T-cell (primary cell): ENCODE measurements around the gene KIAA1671. TPM values are rescaled to one million over a fixed set of nuclear protein-coding genes. Genes with fewer than 3 reads are reported as not detected.

Experiments
- ATAC-seq, 4 experiments: fragments of 200-7000 bp in 3 of 4; fragments of 150-1000 bp in 1 of 4; cut with Tn5 transposase; replicated peaks in 1 of 4; 1 replicate in 3 of 4; 2 replicates in 1 of 4; pipeline ENCODE4 v1.10.0; 2021; ENCODE audit warnings: moderate library complexity in 3 of 4, mild to moderate bottlenecking in 2 of 4, moderate number of reproducible peaks in 1 of 4
- CTCF ChIA-PET, 2 donors: fragments of 300-600 bp; sonication (Branson Sonifier 250); formaldehyde crosslinking; loops; one replicate each; lab custom pipeline; 2022; ENCODE audit warnings: antibody characterized with exemption in 2 of 2; lab: Charles Lee
- POLR2A ChIA-PET, 2 donors: fragments of 300-600 bp; sonication (Branson Sonifier 250); formaldehyde crosslinking; loops; one replicate each; lab custom pipeline; 2022; ENCODE audit warnings: antibody characterized with exemption in 2 of 2; lab: Charles Lee
- DNase-seq, 35 experiments: peaks; one replicate each; pipeline versions ENCODE4 v3.0.0 to v3.0.0-alpha.2; 2013 to 2023
- H3K27ac ChIP-seq: one replicate; pipeline ENCODE4 v1.5.1; 2013; ENCODE audit warnings: low read length
- H3K27me3 ChIP-seq, 2 experiments: replicated peaks in 1 of 2; 1 replicate in 1 of 2; 2 replicates in 1 of 2; pipeline versions ENCODE4 v1.6.1 to v1.7.0; 2013; ENCODE audit warnings: low read length in 1 of 2, mixed read lengths in 1 of 2; ENCODE audit not compliant: control insufficient read depth in 2 of 2, insufficient read depth in 2 of 2; ENCODE audit errors: extremely low read depth in 1 of 2
- H3K36me3 ChIP-seq, 2 donors: 1 replicate in 1 of 2; 2 replicates in 1 of 2; pipeline versions ENCODE4 v1.6.1 to v1.7.0; 2013; ENCODE audit warnings: low read length in 1 of 2; ENCODE audit not compliant: control insufficient read depth in 2 of 2, insufficient read depth in 1 of 2; ENCODE audit errors: extremely low read depth in 1 of 2
- H3K4me1 ChIP-seq, 2 experiments: 1 replicate in 1 of 2; 2 replicates in 1 of 2; pipeline versions ENCODE4 v1.6.1 to v1.7.0; 2013; ENCODE audit warnings: low read length in 2 of 2, mixed read lengths in 1 of 2; ENCODE audit not compliant: insufficient read depth in 2 of 2, control insufficient read depth in 1 of 2; ENCODE audit errors: extremely low read depth in 1 of 2
- H3K4me3 ChIP-seq, 2 donors: 1 replicate in 1 of 2; 2 replicates in 1 of 2; pipeline versions ENCODE4 v1.5.1 to v1.7.0; 2013; ENCODE audit warnings: mild to moderate bottlenecking in 2 of 2, low read length in 1 of 2, moderate library complexity in 1 of 2; ENCODE audit not compliant: control insufficient read depth in 1 of 2; ENCODE audit errors: extremely low read depth in 1 of 2
- H3K9me3 ChIP-seq: 2 replicates; pipeline ENCODE4 v1.7.0; 2013
- H3K27ac Mint-ChIP-seq, 2 donors: one replicate each; pipeline ENCODE4 v1.8.0; 2020 to 2021; ENCODE audit warnings: mild to moderate bottlenecking in 2 of 2, mixed read lengths in 2 of 2
- H3K27me3 Mint-ChIP-seq, 2 donors: one replicate each; pipeline ENCODE4 v1.8.0; 2021 to 2022; ENCODE audit warnings: mixed read lengths in 2 of 2
- H3K36me3 Mint-ChIP-seq: one replicate; pipeline ENCODE4 v1.8.0; 2021; ENCODE audit warnings: mixed read lengths
- H3K4me1 Mint-ChIP-seq, 3 donors: one replicate each; pipeline ENCODE4 v1.8.0; 2020 to 2022; ENCODE audit warnings: mixed read lengths in 3 of 3, mild to moderate bottlenecking in 1 of 3
- H3K4me3 Mint-ChIP-seq, 3 donors: one replicate each; pipeline ENCODE4 v1.8.0; 2020 to 2022; ENCODE audit warnings: mild to moderate bottlenecking in 3 of 3, mixed read lengths in 3 of 3, moderate library complexity in 3 of 3
- H3K9me3 Mint-ChIP-seq, 3 donors: one replicate each; pipeline ENCODE4 v1.8.0; 2020 to 2022; ENCODE audit warnings: mixed read lengths in 3 of 3
- WGBS: methylation state at CpG from one replicate; pipeline ENCODE4 v1.1.5; 2013; ENCODE audit warnings: missing lambda C conversion rate; ENCODE audit not compliant: insufficient coverage; 5-methylcytosine and 5-hydroxymethylcytosine counted together
- total RNA-seq, 35 experiments: library from RNA in 6 of 35; stranded (reverse) in 6 of 35; fragments of 120-200 nt in 1 of 35; gene quantifications; one replicate each; pipeline versions ENCODE4 v1.2.1 to v1.2.4 and lab custom pipeline; 2013 to 2026

Gene KIAA1671
- total RNA-seq, 5 donors from 2014 or later (not counting 1 experiment from before 2014, with no cell fraction given): 5.1 to 20.3 (median 9.0) TPM

DNA sequence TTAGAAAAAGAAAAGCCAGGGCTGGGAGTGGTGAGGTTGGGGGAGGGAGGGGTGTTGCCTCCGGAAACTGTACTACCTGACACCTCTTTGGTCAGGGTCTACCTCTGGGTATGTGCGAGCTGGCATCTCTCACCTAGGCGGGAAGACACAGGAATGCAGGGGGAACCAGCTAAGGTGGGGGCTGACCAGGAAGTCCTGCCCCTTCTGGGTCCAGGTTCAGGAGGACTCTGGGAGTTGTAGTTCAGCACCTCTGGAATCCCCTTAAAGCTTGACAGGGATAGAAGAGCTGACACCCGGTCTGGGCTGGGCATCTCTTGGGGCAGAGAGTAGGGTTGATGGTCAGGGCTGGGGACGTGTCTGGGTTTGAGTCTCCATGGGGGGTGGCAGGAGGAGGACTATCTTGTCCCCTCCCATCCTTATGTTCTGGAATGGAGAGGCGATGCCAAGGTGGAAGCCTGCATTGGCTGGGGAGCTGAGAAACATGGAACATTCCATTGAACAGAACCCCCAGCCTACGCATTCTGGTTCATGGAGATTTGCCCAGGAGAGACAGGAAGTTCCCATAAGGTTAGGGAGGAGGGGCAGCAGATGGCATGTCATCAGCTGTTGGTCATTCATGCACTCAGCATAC lies 2.1 kb upstream of the KIAA1671 start:
- H3K4me1 Mint-ChIP-seq: peaks cover 12 to 26% (median 14%) of the 10 kb centered on the region in 3 donors
- peaks cover 55 to 70% of the 10 kb centered on the region in 2 donors for H3K27me3 Mint-ChIP-seq
- H3K4me3 ChIP-seq: no peak overlapping the region
- H3K4me1 ChIP-seq: peaks cover 2 to 22% of the 10 kb centered on the region in 2 experiments
- peak overlapping the region in 2 of 3 donors; percentile 17 to 19 for H3K4me3 Mint-ChIP-seq
- ATAC-seq (no peak), DNase-seq (no peak)
- H3K27ac Mint-ChIP-seq: peak overlapping the region in 1 of 2 donors; percentile 11
- no peaks in the 10 kb centered on the region for H3K9me3 Mint-ChIP-seq
- H3K36me3 ChIP-seq: no peaks in the 10 kb centered on the region
- peaks cover 2 to 67% of the 10 kb centered on the region in 2 experiments for H3K27me3 ChIP-seq
- CTCF ChIA-PET: no interaction called here
- POLR2A ChIA-PET: no interaction called here
- no peaks in the 10 kb centered on the region for H3K36me3 Mint-ChIP-seq
- no peaks in the 10 kb centered on the region for H3K9me3 ChIP-seq
- no peak overlapping the region for H3K27ac ChIP-seq
- WGBS: 9% methylated on average over 3 of the region's 7 CpGs

- no peaks in the 10 kb centered on the region for H3K36me3 ChIP-seq
- POLR2A ChIA-PET: no interaction called here
- peaks cover 50 to 58% of the 10 kb centered on the region in 2 donors for H3K27me3 Mint-ChIP-seq
- H3K4me1 Mint-ChIP-seq: peaks cover 12 to 26% (median 14%) of the 10 kb centered on the region in 3 donors
- CTCF ChIA-PET: no interaction called here
- H3K4me1 ChIP-seq: peaks cover 2 to 22% of the 10 kb centered on the region in 2 experiments
- H3K9me3 Mint-ChIP-seq: no peaks in the 10 kb centered on the region
- H3K27ac Mint-ChIP-seq: peak overlapping the region in 1 of 2 donors; percentile 43
- 4% methylated on average over 32 of the region's 35 CpGs for WGBS
- DNase-seq: peak in 4 of 35 experiments; percentile 1 to 12 (median 6)
- H3K4me3 ChIP-seq: peak overlapping the region; percentile 30 to 69
- peak overlapping the region; percentile 63 to 82 (median 71) for H3K4me3 Mint-ChIP-seq
- H3K27me3 ChIP-seq: peaks cover 2 to 61% of the 10 kb centered on the region in 2 experiments
- H3K36me3 Mint-ChIP-seq: no peaks in the 10 kb centered on the region
- ATAC-seq: no peak
- H3K27ac ChIP-seq: no peak overlapping the region
- H3K9me3 ChIP-seq: no peaks in the 10 kb centered on the region
These were observed 394 bp downstream of the KIAA1671 start for GRCh38 chr22:24952837-24953383.

GRCh38 chr22:24953384-24954113 lies 1.0 kb downstream of the KIAA1671 start:
- ChIA-PET CTCF (no interaction called here), POLR2A (no interaction called here)
- Mint-ChIP-seq H3K4me1 (peaks cover 12 to 26% (median 14%) of the 10 kb centered on the region in 3 donors), H3K4me3 (peak overlapping the region; percentile 63 to 82 (median 71)), H3K27me3 (peaks cover 44 to 52% of the 10 kb centered on the region in 2 donors), H3K9me3 (no peaks in the 10 kb centered on the region), H3K27ac (no peak overlapping the region), H3K36me3 (no peaks in the 10 kb centered on the region)
- Histone ChIP-seq H3K4me3 (no peak overlapping the region), H3K27ac (no peak overlapping the region), H3K27me3 (peaks cover 2 to 55% of the 10 kb centered on the region in 2 experiments), H3K4me1 (peaks cover 2 to 22% of the 10 kb centered on the region in 2 experiments), H3K9me3 (no peaks in the 10 kb centered on the region), H3K36me3 (no peaks in the 10 kb centered on the region)
- ATAC-seq (no peak), DNase-seq (peak in 1 of 35 experiments; percentile 16)
- 12% methylated on average over 45 of the region's 47 CpGs for WGBS

DNA sequence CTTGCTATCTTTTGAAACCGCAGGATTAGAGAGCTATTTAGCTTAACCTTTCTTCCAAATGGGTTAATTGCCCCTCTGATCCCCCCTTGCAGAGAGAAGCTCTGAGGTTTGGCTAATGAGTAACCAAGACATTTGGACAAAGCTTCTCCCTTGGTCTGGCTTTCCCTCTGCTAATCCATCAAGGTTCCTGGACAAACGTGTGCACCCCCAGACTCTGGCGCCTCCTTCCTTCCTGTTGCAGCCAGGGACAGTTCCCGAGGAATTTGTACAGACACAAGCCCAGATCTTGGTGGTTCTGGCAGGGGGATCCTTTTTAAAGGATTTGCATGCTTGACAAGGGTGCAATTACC lies 1.6 kb downstream of the KIAA1671 start:
- 100% methylated on average over 2 of the region's 4 CpGs for WGBS
- peak overlapping the region; percentile 39 to 82 (median 59) for H3K4me3 Mint-ChIP-seq
- H3K36me3 Mint-ChIP-seq: no peaks in the 10 kb centered on the region
- H3K4me1 Mint-ChIP-seq: peaks cover 12 to 26% (median 14%) of the 10 kb centered on the region in 3 donors
- CTCF ChIA-PET: no interaction called here
- peaks cover 39 to 47% of the 10 kb centered on the region in 2 donors for H3K27me3 Mint-ChIP-seq
- H3K9me3 Mint-ChIP-seq: no peaks in the 10 kb centered on the region
- peaks cover 2 to 53% of the 10 kb centered on the region in 2 experiments for H3K27me3 ChIP-seq
- no peak overlapping the region for H3K4me3 ChIP-seq
- H3K27ac Mint-ChIP-seq: no peak overlapping the region
- POLR2A ChIA-PET: no interaction called here
- no peaks in the 10 kb centered on the region for H3K36me3 ChIP-seq
- H3K4me1 ChIP-seq: peaks cover 2 to 22% of the 10 kb centered on the region in 2 experiments
- no peak overlapping the region for H3K27ac ChIP-seq
- DNase-seq (no peak), ATAC-seq (no peak)
- no peaks in the 10 kb centered on the region for H3K9me3 ChIP-seq

DNA sequence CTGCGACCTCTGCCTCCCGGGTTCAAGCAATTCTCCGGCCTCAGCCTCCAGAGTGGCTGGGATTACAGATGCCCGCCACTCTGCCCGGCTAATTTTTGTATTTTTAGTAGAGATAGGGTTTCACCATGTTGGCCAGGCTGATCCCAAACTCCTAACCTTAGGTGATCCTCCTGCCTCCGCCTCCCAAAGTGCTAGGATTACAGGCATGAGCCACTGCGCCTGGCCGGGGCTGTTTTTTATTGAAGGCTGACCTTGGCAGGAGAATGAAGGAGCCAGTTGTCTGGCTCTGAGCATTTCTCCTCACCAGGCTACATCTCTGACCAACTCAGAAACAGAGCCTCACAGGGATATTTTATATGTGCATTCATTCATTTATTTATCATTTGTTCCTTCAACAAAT lies 2.3 kb downstream of the KIAA1671 start:
- H3K27me3 Mint-ChIP-seq: peaks cover 33 to 41% of the 10 kb centered on the region in 2 donors

DNA sequence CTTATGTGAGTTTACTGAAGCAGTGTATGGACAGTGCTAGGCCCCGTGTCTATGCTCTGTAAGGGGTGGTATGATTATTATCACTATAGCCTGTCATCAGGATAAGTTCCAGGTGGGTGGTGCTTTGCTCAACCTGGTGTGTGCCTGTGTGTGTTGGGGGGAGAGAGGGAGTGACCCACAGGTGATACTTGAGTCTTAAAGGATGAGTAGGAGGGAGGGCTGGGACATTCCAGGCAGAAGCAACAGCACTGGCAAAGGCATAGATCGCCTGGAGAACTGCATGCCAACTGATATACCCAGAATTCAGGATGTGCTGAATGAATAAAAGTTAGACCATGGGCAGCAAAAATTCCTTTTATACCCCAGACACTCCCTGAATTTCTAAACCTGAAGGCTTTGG lies 4.5 kb downstream of the KIAA1671 start:
- H3K27ac Mint-ChIP-seq: no peak overlapping the region
- 60% methylated on average over 1 of the region's 2 CpGs for WGBS
- peaks cover 2 to 35% of the 10 kb centered on the region in 2 experiments for H3K27me3 ChIP-seq
- DNase-seq: no peak
- H3K36me3 Mint-ChIP-seq: no peaks in the 10 kb centered on the region
- H3K9me3 ChIP-seq: no peaks in the 10 kb centered on the region
- peaks cover 2 to 16% of the 10 kb centered on the region in 2 experiments for H3K4me1 ChIP-seq
- no peaks in the 10 kb centered on the region for H3K9me3 Mint-ChIP-seq
- ChIA-PET CTCF (no interaction called here), POLR2A (no interaction called here)
- H3K36me3 ChIP-seq: no peaks in the 10 kb centered on the region
- no peak overlapping the region for H3K4me3 Mint-ChIP-seq
- peaks cover 8 to 14% (median 8%) of the 10 kb centered on the region in 3 donors for H3K4me1 Mint-ChIP-seq
- H3K27me3 Mint-ChIP-seq: peaks cover 18 to 27% of the 10 kb centered on the region in 2 donors
- no peak for ATAC-seq
- H3K27ac ChIP-seq: no peak overlapping the region
- H3K4me3 ChIP-seq: no peak overlapping the region

More for the DNA sequence above, 2.3 kb downstream of the KIAA1671 start:
- no peak overlapping the region for H3K4me3 ChIP-seq
- peaks cover 2 to 22% of the 10 kb centered on the region in 2 experiments for H3K4me1 ChIP-seq
- no peaks in the 10 kb centered on the region for H3K9me3 ChIP-seq
- ATAC-seq (no peak), DNase-seq (no peak)
- H3K4me1 Mint-ChIP-seq: peaks cover 12 to 26% (median 14%) of the 10 kb centered on the region in 3 donors
- H3K36me3 Mint-ChIP-seq: no peaks in the 10 kb centered on the region
- no peak overlapping the region for H3K27ac Mint-ChIP-seq
- H3K9me3 Mint-ChIP-seq: no peaks in the 10 kb centered on the region
- ChIA-PET CTCF (no interaction called here), POLR2A (no interaction called here)
- H3K27ac ChIP-seq: no peak overlapping the region
- 98% methylated on average over 6 of the region's 8 CpGs for WGBS
- no peak overlapping the region for H3K4me3 Mint-ChIP-seq
- H3K36me3 ChIP-seq: no peaks in the 10 kb centered on the region
- peaks cover 2 to 53% of the 10 kb centered on the region in 2 experiments for H3K27me3 ChIP-seq
